Tibial artery (tissue), 4 donors: ENCODE data around the gene BEND4.

Source experiments
- DNase-seq, 2 donors: peaks; one replicate each; pipeline ENCODE4 v3.0.0-alpha.2; 2019
- H3K27ac ChIP-seq, 2 donors: fragments of 200-600 bp; sonication (generic) in 1 of 2; 1 replicate in 1 of 2; 2 replicates in 1 of 2; pipeline ENCODE4 v1.5.1; 2018 to 2019; ENCODE audit warnings: mild to moderate bottlenecking in 1 of 2
- H3K27me3 ChIP-seq, 2 donors: fragments of 200-600 bp; sonication (generic) in 1 of 2; one replicate each; pipeline versions ENCODE4 v1.5.1 to v1.6.0; 2016 to 2019
- H3K36me3 ChIP-seq, 3 donors: fragments of 200-600 bp; sonication (generic) in 2 of 3; one replicate each; pipeline ENCODE4 v1.5.1; 2016 to 2019; ENCODE audit warnings: mild to moderate bottlenecking in 2 of 3
- H3K4me1 ChIP-seq, 4 donors: fragments of 200-600 bp; sonication (generic) in 2 of 4; 1 replicate in 3 of 4; 2 replicates in 1 of 4; pipeline ENCODE4 v1.5.1; 2016 to 2019
- H3K4me3 ChIP-seq, 2 donors: fragments of 200-600 bp; sonication (generic) in 1 of 2; 1 replicate in 1 of 2; 2 replicates in 1 of 2; pipeline ENCODE4 v1.5.1; 2018 to 2019; ENCODE audit warnings: mild to moderate bottlenecking in 2 of 2
- H3K9me3 ChIP-seq, 3 donors: fragments of 200-600 bp; sonication (generic) in 1 of 3; one replicate each; pipeline ENCODE4 v1.5.1; 2016 to 2019
- CTCF ChIP-seq, 2 experiments: fragments of 200-600 bp in 1 of 2; fragments of 450-650 bp in 1 of 2; IDR thresholded peaks; one replicate each; pipeline ENCODE4 v1.5.1; 2017 to 2019; ENCODE audit warnings: antibody characterized with exemption in 2 of 2, mild to moderate bottlenecking in 1 of 2, moderate library complexity in 1 of 2
- intact Hi-C: fragments of 100-400 bp; cut with DNase I; formaldehyde crosslinking; loops from one replicate; pipeline ENCODE4 v1.15.0; 2023; ENCODE audit warnings: low total_unique reads

BEND4 gene

GRCh38 chr4:42122237-42122636 is 30.2 kb downstream of the BEND4 start:
- no peak overlapping the region for H3K27ac ChIP-seq
- intact Hi-C loops: no loop called here
- no peak for TF ChIP-seq CTCF (IDR thresholded peaks at IDR 0.05)
- H3K36me3 ChIP-seq: no peaks in the 10 kb centered on the region
- no peaks in the 10 kb centered on the region for H3K4me1 ChIP-seq
- no peaks in the 10 kb centered on the region for H3K9me3 ChIP-seq
- no peak for DNase-seq
- peaks cover 0 to 18% of the 10 kb centered on the region in 2 donors for H3K27me3 ChIP-seq
- H3K4me3 ChIP-seq: no peak overlapping the region

GRCh38 chr4:42119886-42120285 is 32.6 kb downstream of the BEND4 start:
- H3K27me3 ChIP-seq: peaks cover 0 to 18% of the 10 kb centered on the region in 2 donors
- no peaks in the 10 kb centered on the region for H3K9me3 ChIP-seq
- H3K36me3 ChIP-seq: no peaks in the 10 kb centered on the region
- DNase-seq: no peak
- no peaks in the 10 kb centered on the region for H3K4me1 ChIP-seq
- TF ChIP-seq CTCF (IDR thresholded peaks at IDR 0.05): no peak
- H3K4me3 ChIP-seq: no peak overlapping the region
- H3K27ac ChIP-seq: no peak overlapping the region
- intact Hi-C loops: no loop called here

- H3K9me3 ChIP-seq: no peaks in the 10 kb centered on the region
- H3K27ac ChIP-seq: no peak overlapping the region
- no peaks in the 10 kb centered on the region for H3K36me3 ChIP-seq
- H3K4me1 ChIP-seq: no peaks in the 10 kb centered on the region
- no peak for DNase-seq
- intact Hi-C loops: no loop called here
- no peak for TF ChIP-seq CTCF (IDR thresholded peaks at IDR 0.05)
- no peak overlapping the region for H3K4me3 ChIP-seq
- H3K27me3 ChIP-seq: peaks cover 0 to 2% of the 10 kb centered on the region in 2 donors
Observed at GRCh38 chr4:42112846-42113245, 39.6 kb downstream of the BEND4 start.

- TF ChIP-seq CTCF (IDR thresholded peaks at IDR 0.05): no peak
- DNase-seq: no peak
- Histone ChIP-seq H3K4me1 (no peaks in the 10 kb centered on the region), H3K4me3 (no peak overlapping the region), H3K27me3 (no peaks in the 10 kb centered on the region), H3K27ac (no peak overlapping the region), H3K36me3 (no peaks in the 10 kb centered on the region), H3K9me3 (no peaks in the 10 kb centered on the region)
- intact Hi-C loops: no loop called here
Observed at GRCh38 chr4:42104521-42104920, 47.9 kb downstream of the BEND4 start.

- no peak for DNase-seq
- H3K36me3 ChIP-seq: no peaks in the 10 kb centered on the region
- H3K4me3 ChIP-seq: no peak overlapping the region
- no peaks in the 10 kb centered on the region for H3K27me3 ChIP-seq
- TF ChIP-seq CTCF (IDR thresholded peaks at IDR 0.05): no peak
- H3K4me1 ChIP-seq: no peaks in the 10 kb centered on the region
- intact Hi-C loops: no loop called here
- H3K9me3 ChIP-seq: no peaks in the 10 kb centered on the region
- no peak overlapping the region for H3K27ac ChIP-seq
Observed at GRCh38 chr4:42101446-42101975, 50.9 kb downstream of the BEND4 start.

GRCh38 chr4:42088386-42088785 is 64.1 kb downstream of the BEND4 start:
- no peak for DNase-seq
- Histone ChIP-seq H3K4me3 (no peak overlapping the region), H3K9me3 (no peaks in the 10 kb centered on the region), H3K36me3 (peaks cover 7 to 23% (median 16%) of the 10 kb centered on the region in 3 donors), H3K4me1 (no peaks in the 10 kb centered on the region), H3K27me3 (no peaks in the 10 kb centered on the region), H3K27ac (no peak overlapping the region)
- intact Hi-C loops: no loop called here
- TF ChIP-seq CTCF (IDR thresholded peaks at IDR 0.05): no peak
